ENCODE measurements around the gene GPR17.

DNA sequence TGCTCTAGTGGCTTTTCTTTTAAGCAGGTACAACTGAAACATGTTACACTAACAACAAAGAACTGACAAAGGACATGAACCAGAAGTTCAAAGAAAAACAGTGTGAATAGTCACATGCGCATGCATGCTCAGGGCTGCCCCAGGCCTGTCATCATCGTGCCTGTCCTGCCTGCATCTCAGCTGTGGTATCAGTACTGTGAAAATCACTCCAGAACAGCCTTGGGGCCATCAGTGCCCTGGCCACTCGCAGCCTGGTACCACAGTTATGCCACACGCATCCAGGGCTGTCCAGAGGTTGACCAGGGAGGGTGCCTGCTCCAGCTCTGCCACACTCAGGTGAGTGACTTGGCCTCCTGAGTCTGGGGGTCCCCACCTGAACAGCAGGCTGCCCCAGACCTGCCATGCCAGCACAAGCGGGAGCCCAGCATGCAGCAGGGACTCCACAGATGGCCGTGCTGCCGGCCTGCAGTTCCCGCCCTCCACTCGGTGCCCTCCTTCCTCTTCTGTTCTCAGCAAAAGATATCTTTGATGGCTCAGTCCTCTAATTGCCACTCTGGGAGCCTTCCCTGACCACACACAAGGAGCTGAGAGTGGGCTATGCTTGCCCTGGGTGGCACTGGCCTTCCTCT, 17.1 kb downstream of the GPR17 start:
- TF ChIP-seq, protein P1, sequence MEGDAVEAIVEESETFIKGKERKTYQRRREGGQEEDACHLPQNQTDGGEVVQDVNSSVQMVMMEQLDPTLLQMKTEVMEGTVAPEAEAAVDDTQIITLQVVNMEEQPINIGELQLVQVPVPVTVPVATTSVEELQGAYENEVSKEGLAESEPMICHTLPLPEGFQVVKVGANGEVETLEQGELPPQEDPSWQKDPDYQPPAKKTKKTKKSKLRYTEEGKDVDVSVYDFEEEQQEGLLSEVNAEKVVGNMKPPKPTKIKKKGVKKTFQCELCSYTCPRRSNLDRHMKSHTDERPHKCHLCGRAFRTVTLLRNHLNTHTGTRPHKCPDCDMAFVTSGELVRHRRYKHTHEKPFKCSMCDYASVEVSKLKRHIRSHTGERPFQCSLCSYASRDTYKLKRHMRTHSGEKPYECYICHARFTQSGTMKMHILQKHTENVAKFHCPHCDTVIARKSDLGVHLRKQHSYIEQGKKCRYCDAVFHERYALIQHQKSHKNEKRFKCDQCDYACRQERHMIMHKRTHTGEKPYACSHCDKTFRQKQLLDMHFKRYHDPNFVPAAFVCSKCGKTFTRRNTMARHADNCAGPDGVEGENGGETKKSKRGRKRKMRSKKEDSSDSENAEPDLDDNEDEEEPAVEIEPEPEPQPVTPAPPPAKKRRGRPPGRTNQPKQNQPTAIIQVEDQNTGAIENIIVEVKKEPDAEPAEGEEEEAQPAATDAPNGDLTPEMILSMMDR (IDR thresholded peaks at IDR 0.05) = no peak
- TF ChIP-seq POLR2A (IDR thresholded peaks at IDR 0.05) = no peak

Measured in heart left ventricle (tissue), 13 donors.